Keratinocyte (primary cell): ENCODE measurements around the gene GSK3A. TPM values are rescaled to one million over a fixed set of nuclear protein-coding genes. Genes with fewer than 3 reads are reported as not detected.

Experiments used
- DNase-seq: peaks from one replicate; pipeline ENCODE4 v3.0.0-alpha.2; 2011; ENCODE audit warnings: low read depth, missing footprints, low spot score
- FAIRE-seq: peaks from 2 replicates; lab custom pipeline; 2011; peaks lifted over from hg19 to GRCh38; lab: Jason Lieb, UNC
- H2AFZ ChIP-seq: 2 replicates; pipeline ENCODE4 v1.6.0; 2012; ENCODE audit warnings: low read length, control low read depth, inconsistent platforms; ENCODE audit not compliant: control insufficient read depth
- H3K27ac ChIP-seq: 2 replicates; pipeline ENCODE4 v1.5.1; 2011; ENCODE audit warnings: low read length; ENCODE audit not compliant: control insufficient read depth, insufficient read depth
- H3K27me3 ChIP-seq: 3 replicates; pipeline ENCODE4 v1.6.0; 2011; ENCODE audit warnings: low read length; ENCODE audit not compliant: control insufficient read depth, insufficient read depth; ENCODE audit errors: extremely low read depth
- H3K36me3 ChIP-seq, 2 experiments: 2 replicates in 1 of 2; 3 replicates in 1 of 2; pipeline ENCODE4 v1.5.1; 2011; ENCODE audit warnings: low read length in 2 of 2, mild to moderate bottlenecking in 1 of 2; ENCODE audit not compliant: control insufficient read depth in 2 of 2, insufficient read depth in 2 of 2; ENCODE audit errors: extremely low read depth in 1 of 2
- H3K4me1 ChIP-seq: 3 replicates; pipeline ENCODE4 v1.5.1; 2011; ENCODE audit warnings: low read length; ENCODE audit not compliant: control insufficient read depth, insufficient read depth; ENCODE audit errors: extremely low read depth
- H3K4me2 ChIP-seq: 3 replicates; pipeline ENCODE4 v1.6.0; 2011; ENCODE audit warnings: low read depth, low read length; ENCODE audit not compliant: control insufficient read depth, insufficient read depth; ENCODE audit errors: extremely low read depth
- H3K4me3 ChIP-seq, 3 experiments: fragments of 200-600 bp in 1 of 3; sonication (generic) in 1 of 3; 2 replicates in 2 of 3; 3 replicates in 1 of 3; pipeline ENCODE4 v1.5.1; 2011 to 2016; ENCODE audit warnings: low read length in 3 of 3, mild to moderate bottlenecking in 3 of 3, control low read depth in 2 of 3, inconsistent platforms in 1 of 3, low read depth in 1 of 3, mixed read lengths in 1 of 3, mixed run types in 1 of 3, moderate library complexity in 1 of 3; ENCODE audit not compliant: control insufficient read depth in 2 of 3, insufficient read depth in 2 of 3; ENCODE audit errors: extremely low read depth in 1 of 3
- H3K79me2 ChIP-seq: 2 replicates; pipeline ENCODE4 v1.6.0; 2012; ENCODE audit warnings: low read length; ENCODE audit not compliant: control insufficient read depth, insufficient read depth
- H3K9ac ChIP-seq: 3 replicates; pipeline ENCODE4 v1.6.0; 2011; ENCODE audit warnings: low read length; ENCODE audit not compliant: control insufficient read depth, insufficient read depth; ENCODE audit errors: extremely low read depth
- H3K9me1 ChIP-seq: 3 replicates; pipeline ENCODE4 v1.6.0; 2011; ENCODE audit warnings: low read length; ENCODE audit not compliant: control insufficient read depth, insufficient read depth; ENCODE audit errors: extremely low read depth
- H3K9me3 ChIP-seq: 2 replicates; pipeline ENCODE4 v1.5.1; 2012; ENCODE audit warnings: low read depth, low read length; ENCODE audit not compliant: control insufficient read depth
- H4K20me1 ChIP-seq: 3 replicates; pipeline ENCODE4 v1.6.0; 2011; ENCODE audit warnings: low read length; ENCODE audit not compliant: control insufficient read depth, insufficient read depth; ENCODE audit errors: extremely low read depth
- CTCF ChIP-seq, 3 experiments: IDR thresholded peaks in 1 of 3; conservative IDR thresholded peaks in 1 of 3; optimal IDR thresholded peaks in 1 of 3; 2 replicates in 2 of 3; 3 replicates in 1 of 3; pipeline versions ENCODE3 to v1.5.1; 2011; ENCODE audit warnings: low read length in 3 of 3, mild to moderate bottlenecking in 3 of 3, moderate library complexity in 2 of 3, control low read depth in 1 of 3, inconsistent platforms in 1 of 3; ENCODE audit not compliant: insufficient read depth in 2 of 3; ENCODE audit errors: extremely low read depth in 1 of 3
- EZH2 ChIP-seq: IDR thresholded peaks from one replicate; pipeline ENCODE4 v1.6.1; 2012; ENCODE audit warnings: inconsistent platforms, mild to moderate bottlenecking, low read length, moderate library complexity
- dilution Hi-C: fragments of 300-500 bp; cut with MboI; formaldehyde crosslinking; loops from one replicate; pipeline ENCODE4 v1.7.0; 2020; ENCODE audit warnings: low sequenced_read_pairs; ENCODE audit not compliant: extremely low pct_ligation_motif_present
- polyA plus RNA-seq, 5 experiments: library from polyadenylated mRNA; depleted of rRNA in 3 of 5; stranded (reverse) in 3 of 5; stranded (forward) in 1 of 5; unstranded in 1 of 5; fragments of >200 nt; gene quantifications; 1 replicate in 1 of 5; 2 replicates in 3 of 5; 3 replicates in 1 of 5; pipeline versions ENCODE4 v1.2.1 to v1.2.3, GENCODE V29; 2011 to 2012; ENCODE audit warnings: missing spikeins in 2 of 5, low read depth in 1 of 5, low replicate concordance in 1 of 5

The GSK3A gene
- polyA plus RNA-seq, 1 donor (not counting 4 experiments of a cell fraction or from before 2014, with no cell fraction given) = 36.9 TPM

GRCh38 chr19:42230571-42230970 lies 11.8 kb downstream of the GSK3A start:
- Histone ChIP-seq H3K9me3 (no peaks in the 10 kb centered on the region), H2AFZ (no peak overlapping the region), H3K27me3 (no peaks in the 10 kb centered on the region), H3K36me3 (peaks cover 43 to 47% of the 10 kb centered on the region in 2 experiments), H3K4me3 (no peak overlapping the region), H3K4me1 (peaks cover 13% of the 10 kb centered on the region), H3K4me2 (no peak overlapping the region), H4K20me1 (peaks cover 21% of the 10 kb centered on the region), H3K79me2 (peaks cover 47% of the 10 kb centered on the region), H3K9ac (no peak overlapping the region), H3K9me1 (no peaks in the 10 kb centered on the region), H3K27ac (no peak overlapping the region)
- no peak for TF ChIP-seq EZH2
- dilution Hi-C loops = no loop called here
- FAIRE-seq (no peak), DNase-seq (no peak)

- Histone ChIP-seq H3K9me1 (no peaks in the 10 kb centered on the region), H3K4me1 (peaks cover 13% of the 10 kb centered on the region), H4K20me1 (peaks cover 21% of the 10 kb centered on the region), H3K27ac (no peak overlapping the region), H3K9ac (no peak overlapping the region), H3K36me3 (peaks cover 44 to 47% of the 10 kb centered on the region in 2 experiments), H3K4me2 (no peak overlapping the region), H3K4me3 (no peak overlapping the region), H2AFZ (no peak overlapping the region), H3K79me2 (peaks cover 54% of the 10 kb centered on the region), H3K27me3 (no peaks in the 10 kb centered on the region), H3K9me3 (no peaks in the 10 kb centered on the region)
- no peak for DNase-seq
- dilution Hi-C loops = no loop called here
- TF ChIP-seq EZH2 = no peak
- no peak for TF ChIP-seq CTCF (optimal IDR thresholded peaks at IDR 0.05 in 1 of 3, IDR thresholded peaks at IDR 0.05 in 1 of 3, conservative IDR thresholded peaks at IDR 0.05 in 1 of 3; ENCODE audit: extremely low read depth in 1 of 3, insufficient read depth in 2 of 3, low read length in 3 of 3)
- no peak for FAIRE-seq
Measured at GRCh38 chr19:42229855-42230351, 12.5 kb downstream of the GSK3A start.
